Neural crest cell (in vitro differentiated cells): ENCODE data around the gene GPR18. TPM values are rescaled to one million over a fixed set of nuclear protein-coding genes. Genes with fewer than 3 reads are reported as not detected.
"Not testable (repeated sequence)": the region's sequence is repeated elsewhere in the genome, so short reads cannot be mapped to it uniquely, and the experiment has no call there.

Experiments used
- DNase-seq: peaks from one replicate; pipeline ENCODE4 v3.0.0; 2021; ENCODE audit warnings: low read depth, mixed read lengths, low spot score
- H3K27ac Mint-ChIP-seq: one replicate; pipeline ENCODE4 v1.8.0; 2021; ENCODE audit warnings: mild to moderate bottlenecking, mixed read lengths; ENCODE audit not compliant: unreplicated experiment
- H3K27me3 Mint-ChIP-seq: 2 replicates; pipeline ENCODE4 v1.8.0; 2021; ENCODE audit warnings: low read depth, mild to moderate bottlenecking, mixed read lengths
- H3K36me3 Mint-ChIP-seq: 2 replicates; pipeline ENCODE4 v1.8.0; 2021; ENCODE audit warnings: low read depth, mild to moderate bottlenecking, mixed read lengths
- H3K4me1 Mint-ChIP-seq: 2 replicates; pipeline ENCODE4 v1.8.0; 2021; ENCODE audit warnings: mixed read lengths
- H3K4me3 Mint-ChIP-seq: one replicate; pipeline ENCODE4 v1.8.0; 2021; ENCODE audit warnings: mild to moderate bottlenecking, mixed read lengths
- H3K9me3 Mint-ChIP-seq: 2 replicates; pipeline ENCODE4 v1.8.0; 2021; ENCODE audit warnings: mixed read lengths
- total RNA-seq: library from RNA; stranded (reverse); gene quantifications from 2 replicates; pipeline ENCODE4 v1.2.1, GENCODE V29; 2021
- TF ChIP-seq, protein P1 (sequence below): fragments of 200-600 bp; sonication (generic); conservative IDR thresholded peaks from 2 replicates; pipeline ENCODE4 v1.5.0; 2021; ENCODE audit warnings: antibody characterized with exemption, mild to moderate bottlenecking

Gene GPR18
- total RNA-seq, 1 donor from 2014 or later = not detected

DNA sequence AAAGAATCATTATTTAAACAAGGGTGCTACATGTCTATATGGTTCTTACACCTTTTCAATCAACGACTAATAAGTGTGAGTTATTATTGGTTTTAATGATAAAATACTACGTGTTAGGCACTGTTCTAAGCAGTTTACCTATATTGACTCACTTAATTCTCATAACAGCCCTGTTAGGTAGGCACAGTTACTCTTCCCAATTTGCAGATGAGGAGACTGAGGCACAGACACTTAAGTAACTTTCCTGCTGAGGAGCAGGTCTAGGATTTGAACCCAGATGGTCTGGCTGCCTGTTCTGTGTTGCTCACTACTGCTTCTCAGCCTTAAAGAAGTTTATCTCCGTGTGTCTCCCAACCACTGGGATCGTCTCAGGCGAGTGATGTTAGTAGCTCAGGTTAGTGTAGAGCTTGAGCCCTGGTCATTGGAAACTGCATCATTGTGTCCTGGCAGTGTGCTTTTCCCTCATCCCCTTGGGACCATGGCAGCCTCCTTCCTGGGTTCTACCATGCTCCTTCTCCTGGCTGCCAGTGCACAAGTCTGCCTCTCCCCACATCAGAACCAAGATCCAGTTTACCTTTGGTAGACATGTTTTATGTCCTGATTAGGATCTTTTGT lies 46.7 kb downstream of the GPR18 start:
- Mint-ChIP-seq H3K9me3 (no peaks in the 10 kb centered on the region), H3K4me3 (no peak overlapping the region), H3K27ac (no peak overlapping the region), H3K4me1 (peaks cover 23% of the 10 kb centered on the region), H3K36me3 (peaks cover 7% of the 10 kb centered on the region), H3K27me3 (no peaks in the 10 kb centered on the region)
- no peak for DNase-seq
- TF ChIP-seq, protein P1, sequence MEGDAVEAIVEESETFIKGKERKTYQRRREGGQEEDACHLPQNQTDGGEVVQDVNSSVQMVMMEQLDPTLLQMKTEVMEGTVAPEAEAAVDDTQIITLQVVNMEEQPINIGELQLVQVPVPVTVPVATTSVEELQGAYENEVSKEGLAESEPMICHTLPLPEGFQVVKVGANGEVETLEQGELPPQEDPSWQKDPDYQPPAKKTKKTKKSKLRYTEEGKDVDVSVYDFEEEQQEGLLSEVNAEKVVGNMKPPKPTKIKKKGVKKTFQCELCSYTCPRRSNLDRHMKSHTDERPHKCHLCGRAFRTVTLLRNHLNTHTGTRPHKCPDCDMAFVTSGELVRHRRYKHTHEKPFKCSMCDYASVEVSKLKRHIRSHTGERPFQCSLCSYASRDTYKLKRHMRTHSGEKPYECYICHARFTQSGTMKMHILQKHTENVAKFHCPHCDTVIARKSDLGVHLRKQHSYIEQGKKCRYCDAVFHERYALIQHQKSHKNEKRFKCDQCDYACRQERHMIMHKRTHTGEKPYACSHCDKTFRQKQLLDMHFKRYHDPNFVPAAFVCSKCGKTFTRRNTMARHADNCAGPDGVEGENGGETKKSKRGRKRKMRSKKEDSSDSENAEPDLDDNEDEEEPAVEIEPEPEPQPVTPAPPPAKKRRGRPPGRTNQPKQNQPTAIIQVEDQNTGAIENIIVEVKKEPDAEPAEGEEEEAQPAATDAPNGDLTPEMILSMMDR = no peak

DNA sequence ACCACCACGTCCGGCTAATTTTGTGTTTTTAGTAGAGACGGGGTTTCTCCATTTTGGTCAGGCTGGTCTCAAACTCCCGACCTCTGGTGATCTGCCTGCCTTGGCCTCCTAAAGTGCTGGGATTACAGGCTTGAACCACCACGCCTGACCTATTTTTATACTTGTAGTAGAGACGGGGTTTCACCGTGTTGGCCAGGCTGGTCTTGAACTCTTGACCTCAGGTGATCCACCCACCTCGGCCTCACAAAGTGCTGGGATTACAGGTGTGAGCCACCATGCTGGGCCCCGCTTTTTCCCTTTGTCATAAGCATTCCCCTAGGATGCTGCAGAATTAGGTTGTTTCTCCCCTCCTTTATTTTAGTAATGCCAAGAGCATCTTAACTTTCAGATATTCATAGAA lies 47.6 kb downstream of the GPR18 start:
- H3K4me1 Mint-ChIP-seq = peaks cover 21% of the 10 kb centered on the region
- not testable (repeated sequence) for H3K9me3 Mint-ChIP-seq, H3K27me3 Mint-ChIP-seq, H3K27ac Mint-ChIP-seq, DNase-seq, H3K4me3 Mint-ChIP-seq
- peaks cover 11% of the 10 kb centered on the region for H3K36me3 Mint-ChIP-seq

DNA sequence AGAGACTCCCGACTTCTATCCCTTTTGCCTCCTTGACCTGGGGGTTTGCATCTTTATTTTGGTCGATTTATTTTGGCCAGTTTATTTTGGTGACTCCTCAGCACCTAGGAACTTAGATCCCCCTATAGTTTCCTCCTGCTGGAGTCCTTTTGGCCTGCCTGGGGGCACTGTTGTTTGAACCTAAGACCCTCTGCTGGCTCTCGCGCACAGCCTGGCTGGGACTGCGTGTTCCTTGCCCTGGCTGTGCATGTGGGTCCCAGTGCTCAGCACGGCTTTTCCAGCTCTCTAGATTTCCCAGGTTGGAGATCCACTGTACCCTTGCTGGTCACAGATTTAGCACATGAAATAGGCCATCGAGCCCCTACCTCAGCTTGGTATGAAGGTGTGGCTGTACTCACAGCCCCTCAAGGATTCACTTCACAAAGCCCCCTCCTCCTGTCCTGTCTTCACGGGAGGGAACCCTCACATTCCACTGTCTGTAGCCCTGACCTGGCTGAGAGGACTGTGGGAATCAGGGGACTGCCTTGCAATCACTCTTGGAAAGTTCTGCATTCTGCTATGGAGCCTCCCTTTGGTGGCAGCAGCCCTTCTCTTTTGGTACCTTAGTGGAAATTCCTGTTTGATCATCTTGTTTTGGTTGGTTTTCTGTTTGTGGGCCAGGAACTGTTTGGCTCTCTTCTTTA lies 49.2 kb downstream of the GPR18 start:
- Mint-ChIP-seq H3K4me3 (no peak overlapping the region), H3K36me3 (peaks cover 10% of the 10 kb centered on the region)
- no peak for DNase-seq

DNA sequence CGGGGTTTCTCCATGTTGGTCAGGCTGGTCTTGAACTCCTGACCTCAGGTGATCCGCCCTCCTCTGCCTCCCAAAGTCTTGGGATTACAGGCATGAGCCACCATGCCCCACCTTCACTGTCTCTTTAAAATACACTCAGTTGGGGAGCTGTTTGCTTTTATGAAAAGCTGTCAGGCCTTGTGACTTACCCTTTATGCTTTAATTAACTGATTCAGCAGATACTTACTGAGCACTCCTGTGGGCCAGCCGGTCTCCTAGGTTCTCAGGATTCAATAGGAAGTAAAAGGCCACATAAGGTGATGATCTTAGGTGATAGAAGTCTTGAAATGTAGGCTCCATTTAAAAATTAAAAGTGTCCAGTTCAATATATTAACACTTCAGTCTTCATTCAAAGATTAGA lies 50.0 kb downstream of the GPR18 start:
- Mint-ChIP-seq H3K27ac (no peak overlapping the region), H3K36me3 (peaks cover 10% of the 10 kb centered on the region), H3K27me3 (no peaks in the 10 kb centered on the region), H3K4me3 (no peak overlapping the region), H3K4me1 (peaks cover 15% of the 10 kb centered on the region), H3K9me3 (no peaks in the 10 kb centered on the region)
- DNase-seq = no peak
- TF ChIP-seq, protein P1 = no peak

More for the DNA sequence above, 49.2 kb downstream of the GPR18 start:
- TF ChIP-seq, protein P1 = no peak
- Mint-ChIP-seq H3K27me3 (no peaks in the 10 kb centered on the region), H3K9me3 (no peaks in the 10 kb centered on the region), H3K27ac (no peak overlapping the region), H3K4me1 (peaks cover 11% of the 10 kb centered on the region)

DNA sequence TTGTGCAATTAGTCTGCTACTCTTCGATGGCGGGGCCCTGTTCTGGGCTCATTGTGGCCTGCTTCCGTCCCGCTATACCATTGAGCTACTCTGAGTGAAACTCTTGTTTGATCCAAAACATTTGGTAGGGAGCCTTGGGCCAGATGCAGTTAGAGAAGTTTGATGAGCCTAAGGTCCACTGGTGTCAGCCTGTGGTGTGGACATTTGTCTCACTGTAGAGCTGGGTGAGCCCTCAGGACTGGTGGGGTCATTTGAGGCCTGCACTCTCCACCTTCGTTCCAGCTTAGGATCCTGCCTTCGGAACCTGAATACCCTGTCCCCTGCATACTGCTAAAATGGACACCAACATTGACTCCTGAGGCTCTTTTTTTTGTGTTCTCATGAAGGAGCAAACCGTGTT lies 50.7 kb downstream of the GPR18 start:
- no peaks in the 10 kb centered on the region for H3K9me3 Mint-ChIP-seq
- DNase-seq = no peak
- TF ChIP-seq, protein P1 = no peak
- peaks cover 18% of the 10 kb centered on the region for H3K4me1 Mint-ChIP-seq
- no peaks in the 10 kb centered on the region for H3K27me3 Mint-ChIP-seq
- no peak overlapping the region for H3K27ac Mint-ChIP-seq
- H3K36me3 Mint-ChIP-seq = peaks cover 10% of the 10 kb centered on the region
- no peak overlapping the region for H3K4me3 Mint-ChIP-seq

DNA sequence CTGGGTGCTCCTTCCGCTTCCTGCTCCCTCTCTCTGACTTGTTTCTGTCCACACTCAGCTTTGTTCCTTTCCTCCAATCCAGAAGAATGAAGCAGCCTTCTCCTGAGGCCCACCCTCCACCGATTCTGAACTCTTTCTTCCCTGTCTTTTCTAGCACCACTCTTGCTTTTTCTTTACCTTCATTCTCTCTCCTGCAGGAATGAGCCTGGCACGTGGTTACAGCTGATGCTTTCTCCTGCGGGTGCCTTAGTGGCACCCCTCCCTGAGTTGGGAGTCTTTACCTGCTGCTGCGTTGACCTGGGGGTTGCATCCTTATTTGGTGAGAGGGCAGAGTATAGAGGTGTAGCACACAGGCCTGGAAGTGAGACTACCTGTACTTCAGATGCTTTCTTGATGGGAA lies 51.3 kb downstream of the GPR18 start:
- no peaks in the 10 kb centered on the region for H3K27me3 Mint-ChIP-seq
- H3K36me3 Mint-ChIP-seq = peaks cover 10% of the 10 kb centered on the region
- no peak for DNase-seq
- H3K27ac Mint-ChIP-seq = no peak overlapping the region
- H3K4me1 Mint-ChIP-seq = peaks cover 20% of the 10 kb centered on the region
- no peaks in the 10 kb centered on the region for H3K9me3 Mint-ChIP-seq
- peak overlapping the region; percentile 9 for H3K4me3 Mint-ChIP-seq
- TF ChIP-seq, protein P1 = no peak
